T-helper 1 cell (primary cell): ENCODE measurements around the gene PGS1.

Source experiments
- DNase-seq, 5 donors: peaks; one replicate each; pipeline ENCODE4 v3.0.0-alpha.2; 2012 to 2020

PGS1 gene

DNA sequence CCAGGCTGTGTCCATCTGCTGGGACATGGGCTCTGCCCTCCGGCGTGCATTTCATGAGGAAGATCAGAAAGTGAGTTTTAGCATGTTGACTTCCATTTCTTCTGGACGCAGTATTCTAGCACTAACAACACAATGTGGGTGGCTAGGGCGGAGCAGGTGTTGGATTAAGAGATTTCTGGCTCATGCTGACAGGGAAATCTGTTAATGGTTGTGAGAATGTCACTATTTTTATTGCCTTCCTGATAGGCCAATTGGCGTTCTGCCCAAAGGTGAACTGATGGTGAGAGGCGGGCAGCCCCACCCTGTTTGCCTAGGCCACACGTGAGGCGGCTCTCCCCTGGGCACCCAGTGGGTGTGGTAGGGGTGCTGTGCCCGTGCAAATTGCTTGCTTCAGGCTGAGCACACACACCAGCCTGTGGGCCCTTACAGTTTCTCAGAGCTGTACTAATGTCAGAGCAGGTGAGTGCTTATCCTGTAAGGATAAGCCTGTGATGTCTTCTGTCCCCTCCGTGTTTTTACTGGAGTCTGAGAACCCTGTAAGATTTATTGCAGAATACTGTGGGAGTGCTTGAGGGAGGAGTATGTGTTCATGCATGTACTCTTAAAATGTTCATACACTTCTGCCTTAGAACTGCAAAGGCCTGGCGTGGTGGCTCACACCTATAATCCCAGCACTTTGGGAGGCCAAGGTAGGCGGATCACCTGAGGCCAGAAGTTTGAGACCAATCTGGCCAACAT, 30.9 kb downstream of the PGS1 start:
- no peak for DNase-seq

GRCh38 chr17:78411241-78411857, 32.9 kb downstream of the PGS1 start:
- DNase-seq: no peak

- DNase-seq: peak in 1 of 5 donors; percentile 74
These were observed 34.0 kb downstream of the PGS1 start for GRCh38 chr17:78412403-78412802.

DNA sequence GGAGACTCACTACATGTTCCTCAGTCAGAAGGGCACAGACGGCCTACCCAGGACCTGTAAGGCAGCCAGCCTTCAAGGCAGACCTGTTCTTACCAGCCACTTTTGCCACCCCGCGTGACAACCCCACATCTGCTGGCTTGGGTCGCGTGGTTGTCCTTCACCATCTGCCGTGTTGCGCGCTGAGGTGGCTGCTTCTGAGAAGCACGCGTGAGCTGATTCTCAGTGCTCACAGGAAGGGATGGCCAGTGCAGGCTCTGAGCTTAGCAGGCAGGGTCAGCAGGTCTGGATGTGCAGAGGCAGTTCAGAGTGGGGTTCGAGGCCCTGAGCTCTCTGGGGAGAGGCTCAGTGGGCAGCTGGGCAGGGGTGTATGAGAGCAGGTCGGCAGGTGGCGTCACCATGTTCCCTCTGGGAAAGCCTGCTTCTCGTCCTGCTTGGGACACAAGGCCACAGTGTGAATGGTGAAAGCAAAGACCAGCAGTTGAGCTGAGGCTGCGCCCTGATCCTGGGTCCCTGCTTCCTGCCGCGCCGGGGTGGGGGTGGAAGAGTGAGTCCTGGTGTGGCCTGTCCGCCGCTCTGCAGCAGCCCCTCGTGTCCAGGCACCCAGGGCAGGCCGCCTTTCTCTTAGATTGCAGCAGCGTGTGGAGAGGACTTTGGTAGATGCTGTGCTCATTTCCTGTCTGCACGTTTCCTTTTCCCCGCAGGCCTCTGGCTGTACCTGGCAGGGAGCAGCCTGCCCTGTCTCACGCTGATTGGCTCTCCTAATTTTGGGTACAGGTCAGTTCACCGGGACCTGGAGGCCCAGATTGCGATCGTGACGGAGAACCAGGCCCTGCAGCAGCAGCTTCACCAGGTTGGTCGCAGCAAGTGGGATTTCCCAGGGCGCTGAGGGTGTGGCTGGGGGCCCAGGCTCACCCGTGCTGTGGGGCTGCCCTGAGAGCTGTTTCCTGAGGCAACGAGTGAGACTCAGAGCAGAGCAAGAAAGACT, 36.0 kb downstream of the PGS1 start:
- peak in 4 of 5 donors; percentile 30 to 89 (median 47) for DNase-seq

GRCh38 chr17:78415821-78416711, 37.6 kb downstream of the PGS1 start:
- DNase-seq: no peak

DNA sequence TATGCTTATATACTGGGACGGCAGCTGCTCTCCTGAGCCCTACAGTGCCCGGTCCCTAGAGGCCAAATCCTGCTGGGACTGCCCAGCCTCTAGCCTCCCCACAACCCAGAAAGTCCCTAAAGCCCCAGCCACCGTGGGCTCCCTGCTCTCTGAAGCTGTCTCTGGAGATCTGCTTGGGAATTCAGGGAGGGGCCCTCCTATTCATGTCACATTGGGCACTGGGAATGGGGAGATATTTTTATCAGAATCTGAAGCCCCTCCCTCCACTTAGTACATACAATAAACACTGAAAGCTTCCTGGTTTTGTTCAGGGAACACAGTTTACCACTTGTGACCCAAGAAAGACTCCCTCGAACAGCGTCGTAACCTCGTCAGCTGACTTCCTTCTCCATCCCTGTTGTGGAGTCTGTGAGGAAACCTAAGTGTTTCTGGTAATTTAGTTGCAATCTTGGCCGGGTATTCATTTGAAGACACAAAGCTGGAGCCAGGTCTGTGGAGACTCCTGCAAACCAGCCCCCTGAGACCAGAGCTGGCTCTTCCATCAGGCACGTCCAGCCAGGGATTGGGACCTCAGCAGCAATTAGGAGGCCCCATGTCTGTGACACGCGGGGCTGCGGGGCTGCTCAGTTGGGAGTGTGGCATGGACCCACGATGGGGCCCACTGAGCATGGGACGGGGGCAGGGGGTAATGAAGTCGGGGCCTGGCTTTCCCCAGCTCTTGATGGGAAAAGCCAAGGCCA, 38.5 kb downstream of the PGS1 start:
- DNase-seq: no peak

DNA sequence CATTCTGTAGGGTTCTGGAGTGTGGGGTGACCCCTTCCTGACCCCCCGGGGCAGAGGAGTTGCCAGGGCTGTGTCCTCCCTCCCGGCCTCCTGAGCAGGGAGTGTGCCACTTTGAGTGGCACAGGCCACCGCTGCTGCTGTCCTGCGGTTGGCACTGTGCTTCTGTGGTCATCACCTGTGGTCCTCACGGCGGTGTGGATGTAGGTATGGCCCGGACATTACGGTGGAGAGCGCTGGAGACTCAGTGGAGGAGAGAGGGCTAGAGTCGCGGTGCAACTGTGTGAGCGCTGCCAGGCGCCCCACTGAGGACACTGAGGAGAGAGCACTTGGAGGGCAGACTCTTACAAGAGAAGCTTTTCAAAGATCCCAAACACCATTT, 39.1 kb downstream of the PGS1 start:
- no peak for DNase-seq

- DNase-seq: no peak
These were observed 40.0 kb downstream of the PGS1 start for GRCh38 chr17:78418326-78419026.

DNA sequence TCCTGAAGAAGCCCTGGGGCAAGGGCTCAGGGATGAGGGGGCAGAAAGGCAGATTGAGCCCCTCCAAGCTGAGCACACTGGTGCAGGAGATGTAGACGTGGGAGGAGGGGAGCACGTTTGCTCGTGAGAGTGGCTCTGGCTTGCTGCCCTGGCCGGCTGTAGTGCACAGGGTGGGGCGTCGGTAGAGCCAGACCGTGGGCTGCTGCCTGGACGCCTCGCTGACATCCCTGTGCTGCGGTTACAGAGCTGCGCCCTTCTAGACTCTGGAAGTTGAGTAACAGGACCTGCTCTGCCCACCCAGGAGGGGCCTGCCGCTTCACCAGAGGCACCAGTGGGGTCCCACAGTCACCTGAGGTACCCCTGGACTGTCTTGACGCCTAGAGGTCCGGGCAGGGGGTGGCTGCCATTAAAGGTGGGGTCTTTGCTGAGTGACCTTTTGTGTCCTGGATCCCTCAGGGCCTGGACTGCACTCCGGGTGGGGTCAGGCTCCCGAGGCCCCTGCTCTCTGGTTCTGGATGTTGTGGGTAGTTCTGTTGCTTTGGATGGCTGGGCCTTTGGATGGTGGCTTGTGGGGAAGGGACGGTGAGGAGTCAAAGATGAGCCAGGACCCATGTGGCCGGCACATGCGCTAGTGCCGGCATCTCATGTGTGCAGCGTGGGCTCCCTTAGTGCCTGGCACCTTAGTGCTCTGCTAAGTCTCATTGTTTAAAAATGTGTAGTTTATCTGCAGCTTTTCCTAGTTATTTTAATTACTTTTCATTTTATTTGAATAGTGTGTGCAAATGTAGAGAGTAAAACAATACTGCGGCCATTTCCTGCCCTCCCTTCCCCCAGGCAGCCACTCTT, 41.7 kb downstream of the PGS1 start:
- DNase-seq: no peak

GRCh38 chr17:78421084-78421533, 42.7 kb downstream of the PGS1 start:
- no peak for DNase-seq

GRCh38 chr17:78421534-78422266, 43.3 kb downstream of the PGS1 start:
- DNase-seq: peak; percentile 55 to 72 (median 67)

- no peak for DNase-seq
These were observed 43.8 kb downstream of the PGS1 start for GRCh38 chr17:78422267-78422605.

DNA sequence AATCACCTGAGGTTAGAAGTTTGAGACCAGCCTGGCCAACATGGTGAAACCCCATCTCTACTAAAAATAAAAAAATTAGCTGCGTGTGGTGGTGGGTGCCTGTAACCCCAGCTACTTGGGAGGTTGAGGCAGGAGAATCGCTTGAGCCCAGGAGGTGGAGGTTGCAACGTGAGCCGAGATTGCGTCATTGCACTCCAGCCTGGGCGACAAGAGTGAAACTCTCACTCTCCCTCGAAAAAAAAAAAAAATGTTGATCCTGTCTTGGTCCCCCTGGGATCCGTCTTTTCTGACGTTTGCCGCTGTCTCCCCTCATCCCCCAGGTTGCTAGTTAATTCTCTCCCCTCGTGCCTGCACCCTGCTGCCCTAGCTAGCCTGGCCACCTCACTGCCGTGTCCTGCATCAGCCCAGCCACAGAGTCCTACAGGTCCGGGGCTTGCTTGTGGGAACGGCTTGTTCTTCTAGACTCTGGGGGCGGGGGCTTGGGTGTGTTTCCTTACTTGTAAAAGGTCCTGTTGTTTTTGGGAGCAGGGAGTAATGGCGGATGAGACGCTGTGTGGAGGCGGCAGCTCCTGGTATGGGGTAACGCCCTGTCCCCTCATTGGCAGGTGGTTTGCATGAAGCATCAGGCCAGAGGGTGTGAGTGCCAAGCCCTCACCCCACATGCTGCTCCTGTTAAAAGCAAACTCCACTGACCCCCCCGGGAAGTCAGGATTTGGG, 44.6 kb downstream of the PGS1 start:
- no peak for DNase-seq

- no peak for DNase-seq
These were observed 45.7 kb downstream of the PGS1 start for GRCh38 chr17:78423961-78424675.

DNA sequence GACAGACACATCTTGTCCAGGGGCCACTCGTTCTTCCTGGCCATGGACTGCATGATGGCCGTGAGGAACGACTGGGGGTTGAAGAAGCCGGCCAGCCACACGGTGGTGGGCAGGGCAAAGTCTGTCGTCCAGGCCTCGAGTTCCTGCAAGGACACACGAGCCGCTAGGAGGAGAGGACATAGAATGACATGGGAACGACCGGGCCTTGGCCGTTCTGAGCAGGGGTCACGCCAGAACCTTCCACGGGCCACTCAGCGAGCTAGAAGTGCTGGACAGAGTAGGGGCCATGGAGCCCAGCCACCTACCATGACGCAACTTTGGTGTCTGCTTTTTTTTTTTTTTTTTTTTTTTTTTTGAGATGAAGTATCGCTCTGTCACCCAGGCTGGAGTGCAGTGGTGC, 47.0 kb downstream of the PGS1 start:
- DNase-seq: no peak

DNA sequence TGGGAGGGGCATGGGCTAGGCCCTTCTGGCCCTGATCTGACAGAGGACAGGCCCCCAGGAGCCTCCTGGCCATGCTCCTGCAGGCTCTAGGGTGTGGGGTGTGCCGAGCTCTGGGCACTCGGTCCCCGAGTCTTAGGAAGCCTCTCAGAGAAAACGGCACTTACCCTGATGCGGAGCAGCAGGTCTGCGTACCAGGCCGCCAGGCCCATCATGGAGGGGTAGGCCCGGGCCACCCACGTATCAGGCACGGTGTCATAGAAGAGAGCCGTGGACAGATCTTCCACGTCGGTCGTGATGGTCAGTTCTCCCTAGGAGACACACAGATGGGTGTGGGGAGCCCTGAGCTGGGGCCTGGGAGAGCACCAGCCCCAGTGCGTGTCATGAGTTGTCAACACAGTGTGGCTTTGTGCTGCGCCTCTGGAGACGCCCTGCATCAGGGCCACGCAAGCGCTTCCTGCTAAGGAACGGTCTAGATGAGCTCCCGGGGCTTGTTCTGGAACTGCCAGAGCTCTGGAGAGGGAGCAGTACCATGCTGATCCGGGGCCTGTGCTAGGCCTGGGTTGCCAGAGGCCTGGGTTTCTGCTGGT, 47.9 kb downstream of the PGS1 start:
- DNase-seq: no peak

DNA sequence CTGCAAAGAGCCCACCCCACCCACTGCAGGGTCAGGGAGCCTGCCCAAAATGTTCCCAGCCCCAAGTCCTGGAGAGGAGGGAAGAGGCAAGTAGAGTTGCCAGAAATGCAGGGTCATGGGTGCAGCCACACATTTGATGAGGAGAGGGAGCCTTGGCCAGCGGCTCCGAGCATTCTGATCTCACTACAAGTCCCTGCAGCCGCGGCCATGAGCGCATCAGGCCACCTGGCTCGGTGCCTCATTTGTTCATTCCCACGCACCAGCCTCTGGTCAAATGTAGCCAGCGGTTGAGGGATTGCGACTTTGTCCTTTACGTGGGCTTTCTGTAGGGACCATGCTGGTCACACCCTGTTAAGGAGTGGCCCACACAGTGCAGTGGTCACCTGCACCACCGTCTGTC, 48.7 kb downstream of the PGS1 start:
- no peak for DNase-seq
